GM18951 (cell line): ENCODE measurements around the gene AJAP1.

Experiments used
- POLR2A ChIP-seq: IDR thresholded peaks from 4 replicates; pipeline ENCODE4 v1.6.1; 2011; ENCODE audit warnings: mild to moderate bottlenecking; ENCODE audit not compliant: insufficient read length, insufficient read depth; ENCODE audit errors: extremely low read depth
- in situ Hi-C: fragments of 300-500 bp; cut with MboI; formaldehyde crosslinking; loops from one replicate; pipeline ENCODE4 v1.12.0; 2022; ENCODE audit warnings: low sequenced_read_pairs, mixed read lengths, inconsistent platforms; ENCODE audit not compliant: unreplicated experiment

Gene AJAP1

DNA sequence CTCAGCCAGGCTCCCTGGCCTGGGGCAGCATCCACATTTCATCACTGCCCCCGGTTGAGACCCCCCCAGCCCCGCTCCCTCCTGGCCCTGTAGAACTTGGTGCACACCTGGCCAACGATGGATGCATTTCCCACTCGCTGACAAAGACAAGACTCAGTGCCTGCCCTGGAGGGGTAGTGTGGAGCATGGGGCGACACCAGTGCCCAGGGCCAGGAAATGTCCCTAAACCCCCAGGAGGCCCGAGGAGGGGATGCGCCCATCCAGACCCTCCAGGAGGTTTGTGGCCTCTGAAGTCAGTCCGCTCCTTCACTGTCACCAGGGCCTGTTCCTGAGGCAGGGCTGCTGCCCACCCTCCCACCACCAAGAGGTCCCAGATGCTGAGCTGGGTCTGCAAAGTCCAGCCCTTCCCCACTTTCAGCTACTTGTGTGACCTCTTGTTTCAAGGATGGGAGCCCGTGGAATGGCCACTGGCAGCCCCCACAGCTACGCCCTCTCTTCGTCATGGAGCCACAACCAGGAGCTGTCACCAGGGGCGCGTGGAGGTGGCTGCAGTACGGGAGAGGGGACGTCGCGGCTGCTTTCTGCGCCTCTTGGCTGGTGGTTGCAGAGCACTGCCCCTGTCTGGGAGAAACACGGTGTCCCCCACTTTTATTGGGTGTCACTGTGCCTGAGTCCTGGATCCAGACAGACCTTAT, 35.7 kb downstream of the AJAP1 start:
- in situ Hi-C loops, result no loop called here
- TF ChIP-seq POLR2A, result no peak

DNA sequence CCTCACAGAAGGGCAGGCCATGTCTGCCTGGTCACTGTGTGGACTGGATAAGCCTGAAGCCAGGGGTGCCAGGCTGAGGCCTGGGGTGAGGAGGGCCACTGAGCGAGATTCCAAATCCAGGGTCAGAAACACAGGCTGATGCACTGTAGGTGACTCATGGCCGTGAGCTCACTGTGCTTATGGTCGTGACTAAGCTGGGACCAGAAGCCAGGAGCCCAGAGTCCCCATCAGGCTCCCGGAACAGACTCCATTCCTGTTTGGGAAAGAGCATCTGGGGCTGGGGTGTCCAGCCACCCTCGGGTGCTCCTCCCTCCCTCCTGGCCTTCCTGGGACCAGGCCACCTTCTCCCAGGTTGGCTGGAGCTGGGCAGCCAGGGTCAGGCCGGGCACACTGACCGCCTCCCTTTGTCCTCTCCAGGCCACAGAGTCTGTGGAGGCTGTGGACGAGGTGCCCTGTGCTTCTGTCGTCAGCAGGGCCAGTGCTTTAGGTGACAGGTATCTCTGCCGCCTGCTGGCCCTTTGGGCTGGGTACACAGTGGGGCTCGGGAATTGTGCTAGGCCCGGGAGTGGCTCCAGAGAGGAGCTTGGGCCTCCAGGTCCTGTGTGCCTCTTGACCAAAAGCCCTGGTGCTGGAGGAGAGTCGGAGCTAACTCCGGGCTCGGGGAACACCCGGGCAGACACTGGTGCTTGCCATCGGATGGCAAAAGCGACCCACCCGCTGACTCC, 36.7 kb downstream of the AJAP1 start:
- in situ Hi-C loops, result no loop called here
- TF ChIP-seq POLR2A, result no peak

DNA sequence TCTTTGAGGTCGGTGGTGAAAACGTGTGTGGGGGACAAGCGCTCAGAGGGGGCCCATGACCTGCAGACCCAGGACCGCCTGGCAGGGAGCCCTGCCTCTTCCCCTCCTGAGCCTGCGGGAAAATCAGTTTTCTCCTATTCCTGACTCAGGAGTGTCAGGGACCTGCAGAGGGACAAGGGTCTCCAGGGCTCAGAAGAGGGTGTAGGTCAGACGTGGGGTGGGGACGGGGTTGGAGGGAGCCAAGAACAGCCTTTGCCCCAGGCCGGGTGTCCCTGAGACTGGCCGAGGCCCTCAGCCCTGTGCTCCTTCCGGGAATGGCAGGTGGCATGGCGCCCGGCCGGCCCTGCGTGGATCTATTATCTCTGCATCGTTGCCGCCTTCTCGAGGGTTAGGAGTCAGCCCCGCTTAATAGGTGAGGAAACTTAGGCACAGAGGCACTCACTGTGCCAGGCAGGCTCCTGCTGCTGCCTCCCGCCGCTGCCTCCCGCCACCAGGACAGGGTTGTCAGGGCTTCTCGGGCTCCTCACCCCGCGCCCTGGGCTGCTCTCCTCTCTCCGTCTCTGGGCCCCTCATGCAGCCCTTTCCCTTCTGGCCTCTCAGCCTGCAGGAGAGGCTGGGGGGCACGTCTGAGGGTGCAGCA, 37.5 kb downstream of the AJAP1 start:
- TF ChIP-seq POLR2A, result no peak
- in situ Hi-C loops, result no loop called here

DNA sequence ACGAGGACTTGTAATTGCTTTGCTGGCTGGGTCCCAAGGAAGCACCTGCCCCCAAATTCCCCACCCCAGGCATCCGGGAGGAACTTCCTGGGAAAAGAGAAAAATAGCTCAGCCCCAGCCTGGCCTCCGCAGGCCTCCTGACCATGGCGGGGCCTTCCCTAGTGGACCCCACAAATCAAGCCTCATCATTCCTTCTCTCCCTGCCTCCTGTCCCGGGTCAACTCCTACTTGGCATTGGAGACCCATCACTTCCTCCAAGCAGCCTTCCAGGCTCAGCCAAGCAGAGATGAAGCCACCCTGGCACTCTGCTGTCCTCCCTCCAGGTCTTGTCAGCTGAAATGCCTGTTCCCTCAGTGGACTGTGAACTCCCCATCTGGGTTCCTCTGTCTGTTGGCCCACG, 38.0 kb downstream of the AJAP1 start:
- TF ChIP-seq POLR2A, result no peak
- in situ Hi-C loops, result no loop called here

DNA sequence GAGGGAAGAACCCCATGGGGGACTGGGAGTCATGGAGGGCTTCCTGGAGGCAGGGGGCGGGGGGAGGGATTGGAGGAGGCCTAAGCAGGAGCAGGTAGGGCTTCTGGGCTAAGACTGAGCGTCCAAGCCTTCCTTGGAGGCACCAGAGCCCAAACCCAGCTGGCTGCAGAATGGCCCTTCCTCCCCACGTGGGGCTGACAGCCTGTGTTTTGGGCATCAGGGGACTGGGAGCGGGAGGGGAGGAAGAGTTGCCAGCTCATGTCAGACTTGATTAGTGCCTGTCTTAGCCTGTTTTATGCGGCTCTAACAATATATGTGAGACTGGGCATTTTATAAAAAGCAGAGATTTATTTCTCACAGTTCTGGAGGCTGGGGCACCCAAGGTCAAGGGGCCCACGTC, 38.9 kb downstream of the AJAP1 start:
- in situ Hi-C loops, result no loop called here
- no peak for TF ChIP-seq POLR2A

DNA sequence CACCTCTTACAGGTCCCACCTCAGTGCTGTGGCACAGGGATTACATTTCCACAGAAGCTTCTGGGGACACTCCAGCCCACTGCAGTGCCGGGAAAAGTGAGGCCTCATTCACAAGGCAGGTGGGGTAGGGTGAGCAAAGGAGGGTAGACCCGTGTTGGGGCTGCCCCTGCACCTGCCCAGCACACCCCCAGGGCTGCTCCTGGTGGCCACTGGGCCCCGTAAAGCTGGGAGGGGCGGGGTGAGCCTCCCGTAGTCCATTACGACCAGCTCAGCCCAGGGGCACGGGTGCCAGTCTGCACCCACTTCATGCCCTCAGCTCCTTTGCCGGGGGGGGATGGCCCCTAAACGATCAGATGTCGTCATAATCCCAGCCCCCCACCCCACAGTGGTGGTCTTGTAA, 39.5 kb downstream of the AJAP1 start:
- no peak for TF ChIP-seq POLR2A
- in situ Hi-C loops, result no loop called here

DNA sequence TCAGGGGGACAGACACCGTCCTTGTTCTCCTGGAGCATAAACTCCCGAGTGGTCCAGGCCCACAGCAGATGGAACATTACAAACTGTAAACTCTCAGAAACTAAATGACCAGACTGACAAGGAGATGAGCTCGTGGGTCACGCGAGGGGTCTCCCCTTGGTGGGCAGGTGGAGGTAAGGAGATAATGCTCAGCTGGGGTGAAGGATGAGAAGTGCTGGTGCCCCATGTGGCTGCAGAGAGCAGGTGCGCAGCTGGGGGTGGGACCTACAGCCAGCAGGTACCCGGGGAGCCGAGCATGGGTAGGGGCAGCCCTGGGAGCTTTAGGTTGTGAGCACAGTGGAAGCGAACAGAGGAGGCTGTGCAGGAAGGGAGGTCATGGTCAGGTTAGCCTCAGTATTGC, 40.1 kb downstream of the AJAP1 start:
- no peak for TF ChIP-seq POLR2A

DNA sequence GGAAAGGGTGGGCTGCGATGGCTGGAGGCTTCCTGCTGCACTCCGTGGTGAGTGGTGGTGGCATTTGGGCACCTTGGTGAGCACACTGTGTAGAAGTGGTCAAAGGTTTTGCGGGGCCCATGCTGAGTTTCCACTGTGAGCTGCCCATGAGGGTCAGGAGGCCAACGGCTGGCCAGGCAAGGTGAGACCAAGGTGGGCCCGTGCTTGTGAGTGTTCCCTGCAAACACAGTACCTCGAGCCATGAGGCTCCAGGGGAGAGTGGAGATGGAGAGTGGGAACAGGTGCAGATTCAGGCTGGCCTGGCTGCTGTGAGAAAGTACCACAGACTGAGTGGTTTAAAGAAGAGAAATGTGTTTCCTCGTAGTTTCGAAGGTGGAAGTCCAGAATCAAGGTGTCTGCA, 40.8 kb downstream of the AJAP1 start:
- TF ChIP-seq POLR2A, result no peak
- in situ Hi-C loops, result no loop called here

More for the DNA sequence above, 40.1 kb downstream of the AJAP1 start:
- in situ Hi-C loops, result no loop called here

DNA sequence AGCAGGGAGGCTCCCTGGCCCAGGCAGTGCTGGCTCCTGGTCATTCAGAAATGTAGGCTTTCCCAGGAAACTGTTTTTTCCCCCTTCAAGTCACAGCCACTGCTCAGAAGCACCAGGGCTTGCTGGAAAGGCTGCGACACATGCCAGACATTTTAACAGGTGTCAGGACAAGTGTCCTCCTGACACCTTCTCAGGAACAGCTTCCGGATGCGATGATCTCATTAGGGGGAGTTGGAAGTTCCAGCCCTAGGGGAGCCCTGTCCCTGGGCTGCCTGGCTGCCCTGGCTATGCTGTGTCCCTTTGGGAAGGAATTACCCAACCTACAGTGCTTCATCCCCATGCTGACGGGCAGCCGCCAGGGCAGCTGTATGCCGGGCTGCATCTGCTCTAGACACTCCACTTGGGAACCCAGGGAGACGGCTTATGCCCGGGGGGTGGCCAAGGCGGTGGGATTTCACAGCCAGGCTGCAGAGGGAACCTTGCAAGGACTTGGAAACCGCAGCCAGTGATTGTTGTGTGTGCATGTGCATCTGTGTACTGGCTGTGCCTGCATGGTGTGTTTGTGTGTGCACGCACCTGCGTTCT, 41.8 kb downstream of the AJAP1 start:
- in situ Hi-C loops, result no loop called here

DNA sequence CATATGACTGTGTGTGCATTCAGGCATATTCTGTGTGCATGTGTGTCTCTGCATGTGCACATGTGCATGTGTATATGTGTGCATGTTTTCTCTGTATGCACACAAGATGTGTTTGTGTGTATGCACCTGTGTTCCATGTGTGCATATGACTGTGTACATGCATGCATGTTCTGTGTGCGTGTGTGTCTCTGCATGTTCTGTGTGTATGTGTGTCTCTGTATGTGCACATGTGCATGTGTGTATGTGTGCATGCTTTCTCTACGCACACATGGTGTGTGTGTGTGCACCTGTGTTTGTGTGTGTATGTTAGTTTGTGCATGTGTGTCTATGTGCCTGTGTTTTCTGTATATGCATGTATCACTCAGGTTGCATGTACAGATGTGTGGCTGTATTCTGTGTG, 42.3 kb downstream of the AJAP1 start:
- no peak for TF ChIP-seq POLR2A
- in situ Hi-C loops, result no loop called here

More for the DNA sequence above, 41.8 kb downstream of the AJAP1 start:
- TF ChIP-seq POLR2A, result no peak

DNA sequence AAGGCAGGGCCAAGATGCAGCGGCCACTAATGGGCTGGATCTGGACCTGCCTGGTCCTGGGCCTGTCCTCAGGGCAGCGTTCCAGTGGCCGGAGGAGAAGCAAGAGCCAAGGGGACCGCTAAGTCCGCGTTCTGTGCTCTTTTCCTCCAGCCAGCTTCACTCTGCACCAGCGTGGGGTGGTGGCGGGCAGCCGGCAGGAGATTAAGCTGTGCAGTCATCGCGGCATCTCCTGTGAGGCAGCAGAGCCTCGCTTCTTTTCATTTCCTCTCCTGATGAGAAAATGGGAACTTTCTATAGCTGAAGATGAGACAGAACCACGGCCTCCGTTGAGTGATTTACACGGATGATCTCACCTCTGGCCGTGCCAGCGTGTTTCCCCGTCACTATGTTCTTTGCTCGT, 43.4 kb downstream of the AJAP1 start:
- in situ Hi-C loops, result no loop called here
- TF ChIP-seq POLR2A, result no peak

DNA sequence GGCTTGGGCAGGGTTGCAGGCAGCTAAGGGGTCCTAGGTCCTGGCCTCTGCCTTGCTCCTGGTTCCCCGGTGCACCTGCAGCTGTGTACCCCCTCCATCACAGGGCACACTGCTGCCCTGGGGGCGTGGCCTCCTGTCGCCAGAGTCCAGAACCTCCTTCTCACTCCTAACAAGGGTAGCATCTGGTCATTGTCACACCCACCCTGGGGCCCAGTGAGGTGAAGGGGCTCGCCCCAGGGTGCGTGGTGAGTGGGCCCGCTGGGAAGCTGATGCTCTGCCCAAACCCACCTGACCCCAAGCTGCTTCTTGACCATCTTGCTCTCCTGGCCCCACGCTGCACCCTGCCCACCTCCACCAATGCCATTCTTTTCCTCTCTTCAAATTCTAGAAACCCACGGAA, 44.5 kb downstream of the AJAP1 start:
- no peak for TF ChIP-seq POLR2A
- in situ Hi-C loops, result no loop called here

DNA sequence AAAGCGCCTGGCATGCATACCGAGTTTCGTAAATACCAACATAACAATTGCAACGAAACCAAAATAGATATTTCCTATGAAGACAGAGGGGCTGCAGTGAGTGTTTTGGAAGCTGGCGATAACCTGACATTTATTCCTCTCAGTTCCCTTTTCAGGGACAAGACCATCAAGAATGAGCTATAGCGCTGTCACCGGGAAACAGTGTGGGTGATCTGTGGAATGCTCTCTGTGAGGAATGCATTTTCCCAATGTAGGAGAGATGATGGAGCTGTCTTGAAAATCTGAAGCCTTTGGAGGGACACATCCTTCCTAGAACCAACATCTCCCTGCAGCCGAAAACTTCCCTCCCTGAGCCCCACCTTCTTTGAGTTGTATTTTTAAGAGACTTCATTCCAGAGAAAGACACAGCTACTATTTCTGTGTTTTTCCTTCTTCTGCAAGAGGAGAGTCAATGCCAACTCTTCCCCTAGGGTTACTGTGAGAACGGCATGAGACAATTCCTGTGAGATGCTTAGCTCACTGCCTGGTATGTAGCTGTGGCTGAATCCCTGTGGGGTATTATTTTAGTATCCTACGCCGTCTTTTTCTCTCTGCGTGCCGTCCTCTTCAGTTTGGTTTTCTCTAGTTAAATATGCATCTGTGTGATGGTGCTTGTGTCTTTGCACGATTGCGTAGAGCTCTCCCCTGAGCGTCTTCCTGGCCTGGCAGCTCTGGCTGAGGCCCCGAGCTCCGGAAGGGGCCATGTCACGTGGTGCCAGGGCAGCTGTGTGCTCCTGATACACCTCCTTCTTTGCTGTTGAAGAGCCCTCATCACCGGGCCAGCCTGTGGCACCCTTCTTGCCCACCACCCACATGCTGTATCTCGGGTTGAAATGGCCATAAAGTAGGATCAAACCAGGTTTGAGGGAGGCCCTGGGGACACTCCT, 45.2 kb downstream of the AJAP1 start:
- in situ Hi-C loops, result no loop called here
- no peak for TF ChIP-seq POLR2A

DNA sequence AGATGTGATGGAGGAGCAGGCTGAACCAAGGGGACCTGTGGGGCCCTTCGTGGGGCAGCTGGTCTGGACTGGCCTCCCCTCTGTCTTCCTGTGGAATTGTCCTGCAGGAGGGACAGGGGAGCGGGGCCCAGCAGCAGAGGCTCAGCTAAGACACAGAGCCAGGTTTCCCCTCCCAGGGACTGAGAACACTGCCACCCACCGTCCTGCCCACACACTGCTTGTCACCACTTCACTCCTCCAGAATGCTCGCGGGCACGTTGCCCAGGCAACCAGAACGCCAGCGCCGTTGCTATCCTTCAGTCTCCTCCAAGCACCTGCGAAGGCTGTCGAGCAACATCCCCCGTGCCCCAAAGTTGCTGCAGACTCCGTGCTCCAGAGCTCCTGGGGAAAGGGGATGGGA, 46.4 kb downstream of the AJAP1 start:
- no peak for TF ChIP-seq POLR2A
- in situ Hi-C loops, result no loop called here
